Gastroesophageal sphincter (tissue), 4 donors: Measurements from ENCODE around the gene USP47. TPM values are rescaled to one million over a fixed set of nuclear protein-coding genes. Genes with fewer than 3 reads are reported as not detected.
A peak's percentile ranks its signal among the peaks of the same experiment; 100 is the strongest.

Experiments used
- ATAC-seq: fragments of 150-250 bp; one replicate; pipeline ENCODE4 v1.9.1; 2016; ENCODE audit warnings: mild to moderate bottlenecking, moderate library complexity
- H3K27ac ChIP-seq, 4 donors: fragments of 200-600 bp; sonication (generic) in 3 of 4; 1 replicate in 3 of 4; 2 replicates in 1 of 4; pipeline ENCODE4 v1.5.1; 2016 to 2019
- H3K27me3 ChIP-seq: fragments of 200-600 bp; sonication (generic); one replicate; pipeline ENCODE4 v1.5.1; 2019
- H3K36me3 ChIP-seq, 2 donors: fragments of 200-600 bp; sonication (generic); one replicate each; pipeline ENCODE4 v1.5.1; 2019; ENCODE audit warnings: control low read depth in 1 of 2
- H3K4me1 ChIP-seq, 3 donors: fragments of 200-600 bp; sonication (generic); 1 replicate in 2 of 3; 2 replicates in 1 of 3; pipeline ENCODE4 v1.5.1; 2016 to 2019; ENCODE audit warnings: control low read depth in 2 of 3
- H3K4me3 ChIP-seq, 2 donors: fragments of 200-600 bp; sonication (generic); one replicate each; pipeline ENCODE4 v1.5.1; 2019; ENCODE audit warnings: mild to moderate bottlenecking in 1 of 2, moderate library complexity in 1 of 2
- H3K9me3 ChIP-seq, 3 donors: fragments of 200-600 bp; sonication (generic); one replicate each; pipeline ENCODE4 v1.5.1; 2017 to 2019; ENCODE audit warnings: control low read depth in 2 of 3
- EP300 ChIP-seq: sonication (generic); formaldehyde crosslinking; IDR thresholded peaks from one replicate; pipeline ENCODE4 v1.6.1; 2017; ENCODE audit warnings: antibody characterized with exemption, mild to moderate bottlenecking
- POLR2A ChIP-seq, 2 donors: fragments of 450-650 bp; IDR thresholded peaks; one replicate each; pipeline ENCODE4 v1.6.1; 2017; ENCODE audit warnings: antibody characterized with exemption in 2 of 2, mild to moderate bottlenecking in 2 of 2, moderate library complexity in 1 of 2
- POLR2AphosphoS5 ChIP-seq: sonication (generic); formaldehyde crosslinking; IDR thresholded peaks from one replicate; pipeline ENCODE4 v1.6.1; 2017; ENCODE audit warnings: antibody characterized with exemption
- WGBS, 2 donors: methylation state at CpG; one replicate each; pipeline ENCODE4 v1.1.5; 2018; ENCODE audit warnings: low coverage in 1 of 2; 5-methylcytosine and 5-hydroxymethylcytosine counted together
- total RNA-seq, 4 donors: library from RNA; depleted of rRNA; stranded (reverse); fragments of >200 nt; gene quantifications; one replicate each; pipeline ENCODE4 v1.1.0, GENCODE V29; 2016
- TF ChIP-seq, protein P1 (sequence below), 4 experiments: fragments of 200-600 bp in 2 of 4; fragments of 450-650 bp in 2 of 4; sonication (generic) in 1 of 4; IDR thresholded peaks; one replicate each; pipeline ENCODE4 v1.5.1; 2017 to 2019; ENCODE audit warnings: antibody characterized with exemption in 4 of 4, mild to moderate bottlenecking in 2 of 4, moderate library complexity in 2 of 4

USP47 gene, protein sequence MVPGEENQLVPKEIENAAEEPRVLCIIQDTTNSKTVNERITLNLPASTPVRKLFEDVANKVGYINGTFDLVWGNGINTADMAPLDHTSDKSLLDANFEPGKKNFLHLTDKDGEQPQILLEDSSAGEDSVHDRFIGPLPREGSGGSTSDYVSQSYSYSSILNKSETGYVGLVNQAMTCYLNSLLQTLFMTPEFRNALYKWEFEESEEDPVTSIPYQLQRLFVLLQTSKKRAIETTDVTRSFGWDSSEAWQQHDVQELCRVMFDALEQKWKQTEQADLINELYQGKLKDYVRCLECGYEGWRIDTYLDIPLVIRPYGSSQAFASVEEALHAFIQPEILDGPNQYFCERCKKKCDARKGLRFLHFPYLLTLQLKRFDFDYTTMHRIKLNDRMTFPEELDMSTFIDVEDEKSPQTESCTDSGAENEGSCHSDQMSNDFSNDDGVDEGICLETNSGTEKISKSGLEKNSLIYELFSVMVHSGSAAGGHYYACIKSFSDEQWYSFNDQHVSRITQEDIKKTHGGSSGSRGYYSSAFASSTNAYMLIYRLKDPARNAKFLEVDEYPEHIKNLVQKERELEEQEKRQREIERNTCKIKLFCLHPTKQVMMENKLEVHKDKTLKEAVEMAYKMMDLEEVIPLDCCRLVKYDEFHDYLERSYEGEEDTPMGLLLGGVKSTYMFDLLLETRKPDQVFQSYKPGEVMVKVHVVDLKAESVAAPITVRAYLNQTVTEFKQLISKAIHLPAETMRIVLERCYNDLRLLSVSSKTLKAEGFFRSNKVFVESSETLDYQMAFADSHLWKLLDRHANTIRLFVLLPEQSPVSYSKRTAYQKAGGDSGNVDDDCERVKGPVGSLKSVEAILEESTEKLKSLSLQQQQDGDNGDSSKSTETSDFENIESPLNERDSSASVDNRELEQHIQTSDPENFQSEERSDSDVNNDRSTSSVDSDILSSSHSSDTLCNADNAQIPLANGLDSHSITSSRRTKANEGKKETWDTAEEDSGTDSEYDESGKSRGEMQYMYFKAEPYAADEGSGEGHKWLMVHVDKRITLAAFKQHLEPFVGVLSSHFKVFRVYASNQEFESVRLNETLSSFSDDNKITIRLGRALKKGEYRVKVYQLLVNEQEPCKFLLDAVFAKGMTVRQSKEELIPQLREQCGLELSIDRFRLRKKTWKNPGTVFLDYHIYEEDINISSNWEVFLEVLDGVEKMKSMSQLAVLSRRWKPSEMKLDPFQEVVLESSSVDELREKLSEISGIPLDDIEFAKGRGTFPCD (N-terminal part only)
- 100 to 1,000 TPM in 3 of 4 donors, 10 to 100 TPM in 1; 84.7 to 156 (median 115) TPM for total RNA-seq

DNA sequence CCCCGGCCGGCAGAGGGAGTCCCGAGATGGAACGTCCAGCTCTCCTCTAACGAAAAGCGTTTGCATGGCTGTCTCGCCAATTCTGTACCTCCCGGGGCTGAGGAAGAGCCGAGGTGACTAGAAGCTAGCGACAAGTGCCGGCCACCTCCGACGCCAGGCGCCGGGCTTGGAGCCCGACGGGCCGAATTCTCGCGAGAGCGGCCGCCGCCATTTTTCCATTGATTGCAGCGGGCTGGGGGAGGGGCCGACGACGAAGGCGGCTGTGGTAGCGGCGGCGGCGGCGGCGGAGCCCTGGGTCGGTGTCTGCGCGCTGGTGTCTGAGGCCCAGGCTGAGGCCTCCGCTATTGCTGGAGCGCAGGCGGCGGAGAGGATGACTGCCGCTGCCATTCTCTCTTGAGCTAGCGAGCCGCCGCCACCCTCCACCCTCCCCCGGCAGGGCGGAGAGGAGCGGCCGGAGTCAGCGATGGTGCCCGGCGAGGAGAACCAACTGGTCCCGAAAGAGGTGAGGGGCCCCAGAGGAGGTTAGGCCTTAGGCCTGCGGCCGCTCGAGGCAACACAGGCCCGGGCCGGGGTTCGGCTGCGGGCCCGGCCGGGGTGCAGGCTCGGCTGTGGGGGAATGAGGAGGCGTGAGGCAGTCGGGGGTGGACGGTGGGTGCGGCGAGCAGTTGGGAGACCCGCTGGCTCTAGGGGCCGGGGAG, at the start of gene USP47:
Gene USP47, plus strand, starts transcription at position 250 of the 698 bp plus-strand sequence. Its CDS starts 214 bp downstream, at position 464.
- 0% methylated on average over 1 of the region's 70 CpGs; no CpG with 5 or more reads in 1 of the 2 donors for whole genome bisulfite sequencing, 2 donors
- TF ChIP-seq, protein P1, sequence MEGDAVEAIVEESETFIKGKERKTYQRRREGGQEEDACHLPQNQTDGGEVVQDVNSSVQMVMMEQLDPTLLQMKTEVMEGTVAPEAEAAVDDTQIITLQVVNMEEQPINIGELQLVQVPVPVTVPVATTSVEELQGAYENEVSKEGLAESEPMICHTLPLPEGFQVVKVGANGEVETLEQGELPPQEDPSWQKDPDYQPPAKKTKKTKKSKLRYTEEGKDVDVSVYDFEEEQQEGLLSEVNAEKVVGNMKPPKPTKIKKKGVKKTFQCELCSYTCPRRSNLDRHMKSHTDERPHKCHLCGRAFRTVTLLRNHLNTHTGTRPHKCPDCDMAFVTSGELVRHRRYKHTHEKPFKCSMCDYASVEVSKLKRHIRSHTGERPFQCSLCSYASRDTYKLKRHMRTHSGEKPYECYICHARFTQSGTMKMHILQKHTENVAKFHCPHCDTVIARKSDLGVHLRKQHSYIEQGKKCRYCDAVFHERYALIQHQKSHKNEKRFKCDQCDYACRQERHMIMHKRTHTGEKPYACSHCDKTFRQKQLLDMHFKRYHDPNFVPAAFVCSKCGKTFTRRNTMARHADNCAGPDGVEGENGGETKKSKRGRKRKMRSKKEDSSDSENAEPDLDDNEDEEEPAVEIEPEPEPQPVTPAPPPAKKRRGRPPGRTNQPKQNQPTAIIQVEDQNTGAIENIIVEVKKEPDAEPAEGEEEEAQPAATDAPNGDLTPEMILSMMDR (IDR thresholded peaks at IDR 0.05): peak; percentile 27 to 80 (median 70)
- TF ChIP-seq EP300 (no peak), POLR2A (IDR thresholded peaks at IDR 0.05) (peak; percentile 88 to 92), POLR2AphosphoS5 (peak; percentile 78)
- Histone ChIP-seq H3K27me3 (no peaks in the 10 kb centered on the region), H3K4me1 (peaks cover 4 to 40% (median 29%) of the 10 kb centered on the region in 3 donors), H3K27ac (peak within 1 kb of the TSS; percentile 92 to 99 (median 96)), H3K9me3 (no peaks in the 10 kb centered on the region), H3K36me3 (no peaks in the 10 kb centered on the region), H3K4me3 (peak within 1 kb of the TSS; percentile 75 to 93)
- peak; percentile 86 for ATAC-seq

DNA sequence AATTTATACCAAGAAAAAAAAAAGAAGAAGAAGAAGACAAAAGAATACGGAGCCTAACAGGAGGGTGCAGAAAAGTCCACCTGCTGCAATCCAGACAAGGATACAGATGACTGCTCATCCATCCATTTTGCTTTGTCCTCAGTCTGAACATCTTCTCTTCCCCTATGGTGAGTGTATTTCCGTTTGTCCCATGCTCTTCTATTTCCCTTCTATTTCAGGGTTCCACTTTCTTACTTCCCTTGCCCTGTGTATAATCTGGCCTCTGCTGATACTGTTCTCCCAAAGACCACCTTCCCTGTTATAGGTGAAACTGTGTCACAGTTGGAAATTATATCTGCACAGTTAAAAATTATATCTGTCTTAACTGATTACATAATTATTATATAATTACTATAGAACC, 48.7 kb upstream of the USP47 start:
- H3K27me3 ChIP-seq: no peaks in the 10 kb centered on the region
- TF ChIP-seq POLR2A (IDR thresholded peaks at IDR 0.05) (no peak), EP300 (no peak), POLR2AphosphoS5 (no peak)
- TF ChIP-seq, protein P1 (IDR thresholded peaks at IDR 0.05): no peak
- no peaks in the 10 kb centered on the region for H3K4me1 ChIP-seq
- no peaks in the 10 kb centered on the region for H3K9me3 ChIP-seq
- ATAC-seq: no peak
- no peaks in the 10 kb centered on the region for H3K36me3 ChIP-seq
- whole genome bisulfite sequencing, 2 donors: 72 to 94% methylated on average over 2 of the region's 2 CpGs
- no peak overlapping the region for H3K4me3 ChIP-seq
- H3K27ac ChIP-seq: no peak overlapping the region

DNA sequence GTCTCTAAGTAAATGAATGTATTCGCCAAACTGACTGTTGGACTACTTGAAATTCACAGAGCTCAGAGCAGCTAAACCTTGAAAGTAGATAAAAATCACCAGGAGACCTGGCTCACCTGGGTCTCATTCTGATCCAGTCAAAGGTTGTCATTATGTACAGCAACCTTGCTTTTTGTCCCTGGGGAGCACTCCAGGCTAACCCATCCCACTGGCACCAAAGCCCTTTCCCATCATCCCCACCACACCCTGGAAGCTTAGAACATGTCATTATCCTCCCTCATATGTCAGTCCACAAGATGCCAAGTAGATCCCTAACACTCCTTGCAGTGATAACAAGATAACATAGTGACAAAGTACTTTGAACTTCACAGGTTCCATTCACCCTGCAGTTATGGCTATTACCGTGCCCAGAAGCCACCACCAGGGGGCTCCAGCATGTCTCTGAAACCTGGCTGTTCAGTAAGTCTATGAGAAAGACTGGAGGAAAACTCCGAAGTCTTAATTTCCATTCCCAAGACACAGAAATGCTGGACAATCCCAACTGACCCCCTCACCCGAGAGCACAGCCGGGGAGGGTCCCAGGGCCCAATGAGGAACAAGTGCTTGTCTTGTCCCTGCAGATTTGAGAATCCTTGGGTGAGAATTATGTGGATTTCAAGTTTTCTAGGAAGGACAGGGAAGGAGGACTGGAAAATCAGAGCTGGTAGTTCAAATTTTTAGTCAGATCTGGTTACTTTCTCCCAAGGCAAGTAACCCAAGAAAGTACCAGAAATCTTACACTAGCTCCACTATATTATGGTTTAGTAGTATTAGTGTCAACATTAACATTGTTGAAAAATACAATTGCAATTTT, 43.0 kb upstream of the USP47 start:
- Histone ChIP-seq H3K9me3 (no peaks in the 10 kb centered on the region), H3K27ac (no peak overlapping the region), H3K36me3 (no peaks in the 10 kb centered on the region), H3K27me3 (no peaks in the 10 kb centered on the region), H3K4me1 (no peaks in the 10 kb centered on the region), H3K4me3 (no peak overlapping the region)
- 0 to 23% methylated on average over 3 to 5 of the region's 5 CpGs for WGBS, 2 donors
- ATAC-seq: peak; percentile 85
- TF ChIP-seq EP300: no peak
- no peak for TF ChIP-seq POLR2AphosphoS5
- TF ChIP-seq, protein P1 (IDR thresholded peaks at IDR 0.05): peak; percentile 69 to 91 (median 88)

DNA sequence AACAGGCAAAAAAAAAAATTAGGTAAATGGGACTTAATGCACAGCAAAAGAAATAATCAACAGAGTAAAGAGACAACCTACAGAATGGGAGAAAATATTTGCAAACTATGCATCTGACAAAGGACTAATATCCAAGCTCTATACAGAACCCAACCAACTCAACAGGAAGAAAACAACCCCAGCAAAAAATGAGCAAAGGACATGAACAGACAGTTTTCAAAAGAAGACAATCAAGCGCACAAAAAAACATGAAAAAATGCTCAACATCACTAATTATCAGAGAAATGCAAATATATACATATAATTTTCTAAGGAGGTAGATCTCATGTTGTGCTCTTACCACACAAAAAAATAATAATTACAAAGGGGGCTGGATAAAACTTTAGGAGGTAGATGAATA, 36.5 kb upstream of the USP47 start:
- ATAC-seq: no peak
- TF ChIP-seq EP300 (no peak), POLR2AphosphoS5 (no peak), POLR2A (IDR thresholded peaks at IDR 0.05) (no peak)
- TF ChIP-seq, protein P1 (IDR thresholded peaks at IDR 0.05): no peak
- WGBS, 2 donors: 100% methylated on average over 1 of the region's 1 CpG
- Histone ChIP-seq H3K9me3 (no peaks in the 10 kb centered on the region), H3K27ac (no peak overlapping the region), H3K36me3 (no peaks in the 10 kb centered on the region), H3K27me3 (no peaks in the 10 kb centered on the region), H3K4me1 (peaks cover 0 to 23% (median 0%) of the 10 kb centered on the region in 3 donors), H3K4me3 (no peak overlapping the region)
